T-helper 1 cell treated with Interleukin-12 subunit alpha and Interleukin-12 subunit beta and Interleukin-4 antibody, amounts not matched to agents 30 μg/mL and 1 μg/mL, for 36 hours (primary cell): ENCODE results near the gene RIMBP2.

ENCODE experiments used
- H3K27ac Mint-ChIP-seq: one replicate; pipeline ENCODE4 v1.8.0; 2021; ENCODE audit warnings: mild to moderate bottlenecking, mixed read lengths
- H3K27me3 Mint-ChIP-seq: one replicate; pipeline ENCODE4 v1.8.0; 2021; ENCODE audit warnings: low read depth, mixed read lengths
- H3K36me3 Mint-ChIP-seq: one replicate; pipeline ENCODE4 v1.8.0; 2021; ENCODE audit warnings: low read depth, mixed read lengths
- H3K4me1 Mint-ChIP-seq: one replicate; pipeline ENCODE4 v1.8.0; 2021; ENCODE audit warnings: low read depth, mixed read lengths
- H3K4me3 Mint-ChIP-seq: one replicate; pipeline ENCODE4 v1.8.0; 2021; ENCODE audit warnings: mild to moderate bottlenecking, moderate library complexity, mixed read lengths
- H3K9me3 Mint-ChIP-seq: one replicate; pipeline ENCODE4 v1.8.0; 2021; ENCODE audit warnings: mixed read lengths

RIMBP2 gene

GRCh38 chr12:130449291-130449690, 266.8 kb downstream of the RIMBP2 start:
- Mint-ChIP-seq H3K9me3 (no peaks in the 10 kb centered on the region), H3K36me3 (no peaks in the 10 kb centered on the region), H3K27me3 (no peaks in the 10 kb centered on the region), H3K4me3 (no peak overlapping the region), H3K27ac (no peak overlapping the region), H3K4me1 (no peaks in the 10 kb centered on the region)

DNA sequence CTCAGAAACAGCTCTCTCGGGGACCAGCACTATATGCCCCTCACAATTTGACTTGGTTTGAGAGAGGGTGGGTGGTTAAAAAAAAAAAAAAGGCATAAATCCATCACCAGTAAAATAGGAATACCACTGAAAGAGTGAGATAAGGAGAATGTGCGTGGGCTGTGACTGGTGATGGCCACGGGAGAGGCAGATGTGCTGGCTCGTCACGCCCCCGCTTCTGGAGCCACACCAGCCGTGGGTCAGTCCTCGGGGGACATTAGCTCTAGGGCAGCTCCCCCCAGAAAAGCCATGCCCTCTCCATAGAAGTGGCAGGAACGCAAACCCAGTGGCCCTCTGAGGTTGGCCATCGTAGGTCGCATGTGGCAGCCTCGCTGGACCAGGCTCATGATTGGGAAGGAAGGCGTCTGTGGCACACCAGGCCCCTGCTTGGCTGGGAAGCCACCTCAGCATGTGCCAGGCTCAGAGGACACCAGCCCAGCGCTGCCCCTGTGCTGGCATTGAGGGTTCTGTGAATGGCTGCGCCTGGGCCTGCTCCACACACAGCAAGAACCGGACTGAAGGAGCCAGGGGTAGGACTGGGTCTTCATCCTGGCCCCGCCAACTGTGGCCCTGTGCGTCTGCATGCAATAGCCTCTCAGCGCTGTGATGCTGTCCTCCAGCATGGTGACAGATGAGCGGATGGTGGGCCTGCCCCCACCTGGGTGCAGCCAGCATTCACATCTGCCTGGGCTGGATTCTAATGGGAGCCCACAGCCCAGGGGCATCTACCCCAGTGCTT, 267.9 kb downstream of the RIMBP2 start:
- H3K9me3 Mint-ChIP-seq = no peaks in the 10 kb centered on the region
- H3K36me3 Mint-ChIP-seq = no peaks in the 10 kb centered on the region
- no peaks in the 10 kb centered on the region for H3K4me1 Mint-ChIP-seq
- H3K4me3 Mint-ChIP-seq = no peak overlapping the region
- H3K27me3 Mint-ChIP-seq = no peaks in the 10 kb centered on the region
- no peak overlapping the region for H3K27ac Mint-ChIP-seq

- no peak overlapping the region for H3K4me3 Mint-ChIP-seq
- H3K27ac Mint-ChIP-seq = no peak overlapping the region
- no peaks in the 10 kb centered on the region for H3K9me3 Mint-ChIP-seq
- H3K4me1 Mint-ChIP-seq = no peaks in the 10 kb centered on the region
- H3K36me3 Mint-ChIP-seq = no peaks in the 10 kb centered on the region
- no peaks in the 10 kb centered on the region for H3K27me3 Mint-ChIP-seq
These were observed 268.5 kb downstream of the RIMBP2 start for GRCh38 chr12:130447655-130447965.

DNA sequence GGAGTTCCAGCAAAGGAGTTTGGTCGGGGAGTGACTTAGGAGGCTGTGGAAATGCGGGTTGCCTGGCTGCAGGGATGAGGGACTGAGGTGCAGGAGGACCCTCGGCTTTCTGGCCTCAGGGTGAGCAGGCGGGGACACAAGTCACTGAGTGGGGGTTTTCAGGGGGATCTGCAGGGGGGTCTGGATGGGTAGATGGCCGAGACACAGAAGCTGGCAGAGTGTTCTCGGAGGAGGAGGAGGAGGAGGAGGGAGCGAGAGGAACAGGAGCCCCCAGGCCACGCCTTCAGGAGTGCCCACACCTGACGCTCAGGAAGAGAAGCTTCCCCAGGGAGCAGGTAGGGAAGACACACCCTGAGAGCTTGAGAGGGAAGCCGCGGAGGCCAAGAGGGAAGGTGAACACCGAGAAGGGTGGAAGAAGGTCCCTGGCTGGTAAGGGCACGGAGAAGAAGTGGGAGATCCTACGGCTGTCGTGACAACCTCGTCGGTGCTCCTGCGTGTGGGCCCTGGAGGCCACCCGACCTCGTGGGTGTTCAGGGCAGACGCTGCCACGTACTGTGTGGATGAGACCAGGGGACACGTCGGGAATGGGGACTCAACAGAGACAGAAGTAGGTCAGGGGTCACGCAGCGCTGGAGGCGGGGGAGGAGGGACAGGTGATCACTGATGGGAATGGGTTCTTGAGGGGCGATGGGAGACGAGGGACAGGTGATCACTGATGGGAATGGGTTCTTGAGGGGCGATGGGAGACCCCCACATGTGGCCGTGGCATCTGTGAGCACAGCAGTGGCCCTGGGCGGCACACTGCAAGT, 269.0 kb downstream of the RIMBP2 start:
- no peaks in the 10 kb centered on the region for H3K27me3 Mint-ChIP-seq
- H3K36me3 Mint-ChIP-seq = no peaks in the 10 kb centered on the region
- H3K9me3 Mint-ChIP-seq = no peaks in the 10 kb centered on the region
- H3K27ac Mint-ChIP-seq = no peak overlapping the region
- H3K4me1 Mint-ChIP-seq = no peaks in the 10 kb centered on the region
- no peak overlapping the region for H3K4me3 Mint-ChIP-seq

- no peak overlapping the region for H3K27ac Mint-ChIP-seq
- no peaks in the 10 kb centered on the region for H3K27me3 Mint-ChIP-seq
- no peak overlapping the region for H3K4me3 Mint-ChIP-seq
- no peaks in the 10 kb centered on the region for H3K36me3 Mint-ChIP-seq
- no peaks in the 10 kb centered on the region for H3K4me1 Mint-ChIP-seq
- peaks cover 3% of the 10 kb centered on the region for H3K9me3 Mint-ChIP-seq
These were observed 271.1 kb downstream of the RIMBP2 start for GRCh38 chr12:130444986-130445385.

DNA sequence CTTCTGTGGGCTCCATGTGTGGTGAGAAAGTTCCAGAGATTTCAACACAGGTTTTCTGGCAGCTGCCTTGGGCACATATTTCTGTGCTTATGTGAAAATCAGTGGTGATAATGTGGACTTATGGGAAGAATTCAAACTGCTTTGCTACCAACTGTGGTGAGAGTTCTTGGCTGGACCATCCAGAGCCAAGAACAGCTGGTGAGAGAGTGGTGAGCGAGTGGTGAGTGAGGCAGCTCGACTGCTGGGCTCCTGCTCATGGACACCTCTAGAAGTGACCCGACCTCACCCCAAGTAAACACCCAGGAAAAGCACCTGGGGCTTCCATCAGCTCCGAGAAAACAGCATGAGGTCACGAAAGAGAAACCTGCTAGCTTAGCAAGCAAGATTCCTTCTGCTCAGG, 272.0 kb downstream of the RIMBP2 start:
- Mint-ChIP-seq H3K27me3 (no peaks in the 10 kb centered on the region), H3K4me1 (no peaks in the 10 kb centered on the region), H3K9me3 (peaks cover 5% of the 10 kb centered on the region), H3K4me3 (no peak overlapping the region), H3K27ac (no peak overlapping the region), H3K36me3 (peaks cover 1% of the 10 kb centered on the region)

DNA sequence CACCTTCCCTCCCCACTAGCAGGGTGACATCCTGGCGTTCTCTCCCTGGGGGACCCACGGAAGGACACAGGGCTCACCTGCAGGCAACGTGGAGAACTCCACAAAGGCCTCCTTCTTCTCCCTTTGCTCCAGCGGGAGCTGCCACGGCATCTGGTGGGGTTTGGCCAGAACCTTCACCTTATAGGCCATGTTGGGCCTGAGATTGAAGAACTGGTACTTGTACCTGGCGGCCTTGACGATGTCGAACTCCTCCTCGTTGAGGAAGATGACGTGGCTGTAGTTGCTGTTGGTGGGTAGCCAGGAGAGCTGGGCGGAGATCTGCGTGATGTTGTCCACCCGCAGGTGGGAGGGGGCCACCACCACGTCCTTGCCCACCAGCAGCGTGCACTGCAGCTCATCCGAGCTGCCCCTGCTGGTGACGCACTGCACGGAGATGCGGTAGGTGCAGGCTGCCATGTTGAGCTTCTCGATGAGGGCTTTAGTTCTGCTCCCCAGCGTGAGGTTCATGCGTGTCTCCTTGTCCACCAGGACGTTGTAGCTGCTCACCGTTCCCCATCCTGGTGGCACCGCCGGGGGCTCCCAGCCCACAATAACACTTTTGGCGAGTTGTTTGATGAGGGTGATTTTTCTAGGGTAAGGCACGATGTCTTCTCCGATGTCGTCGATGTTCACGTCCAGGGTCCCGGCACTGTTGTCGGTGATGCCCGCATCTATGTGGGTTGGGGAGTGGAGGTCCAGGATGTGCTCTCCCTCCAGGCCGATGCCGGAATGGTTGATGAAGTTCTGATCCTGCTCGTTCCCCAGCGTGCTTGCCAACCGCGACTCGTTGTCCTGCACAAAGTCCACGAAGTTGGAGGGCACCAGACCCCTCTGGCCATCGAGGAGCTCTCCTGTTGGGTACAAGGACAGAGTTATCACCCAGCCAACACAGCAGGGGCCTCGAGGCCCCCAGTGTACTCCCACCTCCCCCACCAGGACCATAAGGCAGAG, 274.0 kb downstream of the RIMBP2 start:
- H3K4me1 Mint-ChIP-seq = no peaks in the 10 kb centered on the region
- H3K9me3 Mint-ChIP-seq = peaks cover 8% of the 10 kb centered on the region
- no peak overlapping the region for H3K27ac Mint-ChIP-seq

GRCh38 chr12:130440411-130441080, 275.6 kb downstream of the RIMBP2 start:
- H3K36me3 Mint-ChIP-seq = peaks cover 1% of the 10 kb centered on the region
- H3K27ac Mint-ChIP-seq = no peak overlapping the region
- H3K9me3 Mint-ChIP-seq = peaks cover 8% of the 10 kb centered on the region
- no peak overlapping the region for H3K4me3 Mint-ChIP-seq
- no peaks in the 10 kb centered on the region for H3K4me1 Mint-ChIP-seq
- H3K27me3 Mint-ChIP-seq = no peaks in the 10 kb centered on the region

More for the DNA sequence above, 274.0 kb downstream of the RIMBP2 start:
- no peaks in the 10 kb centered on the region for H3K27me3 Mint-ChIP-seq
- peaks cover 1% of the 10 kb centered on the region for H3K36me3 Mint-ChIP-seq
- no peak overlapping the region for H3K4me3 Mint-ChIP-seq

GRCh38 chr12:130439250-130439649, 276.8 kb downstream of the RIMBP2 start:
- no peaks in the 10 kb centered on the region for H3K4me1 Mint-ChIP-seq
- H3K9me3 Mint-ChIP-seq = peaks cover 8% of the 10 kb centered on the region
- no peak overlapping the region for H3K4me3 Mint-ChIP-seq
- H3K27me3 Mint-ChIP-seq = no peaks in the 10 kb centered on the region
- H3K27ac Mint-ChIP-seq = no peak overlapping the region
- H3K36me3 Mint-ChIP-seq = peaks cover 1% of the 10 kb centered on the region

DNA sequence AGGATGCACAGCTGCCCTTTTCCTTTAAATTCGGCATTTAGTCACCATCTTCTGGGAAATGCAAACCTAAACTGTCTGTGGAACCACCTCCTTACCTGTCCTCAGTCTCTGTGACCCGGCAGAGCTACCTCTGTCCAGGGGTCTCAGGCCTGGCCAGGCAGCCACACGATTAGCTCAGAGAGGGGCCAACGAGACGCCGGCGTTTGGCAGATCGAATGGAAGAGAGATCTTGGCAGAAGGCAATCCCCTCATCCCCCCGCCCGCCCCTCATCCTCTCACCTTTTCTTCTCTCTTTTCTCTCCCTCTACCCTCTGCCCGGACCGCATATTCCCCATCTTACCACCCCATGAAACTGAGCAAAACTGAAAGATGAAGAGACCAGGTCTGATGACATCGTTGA, 277.4 kb downstream of the RIMBP2 start:
- Mint-ChIP-seq H3K27ac (no peak overlapping the region), H3K36me3 (peaks cover 1% of the 10 kb centered on the region), H3K4me3 (no peak overlapping the region), H3K27me3 (no peaks in the 10 kb centered on the region), H3K9me3 (peaks cover 8% of the 10 kb centered on the region), H3K4me1 (no peaks in the 10 kb centered on the region)

DNA sequence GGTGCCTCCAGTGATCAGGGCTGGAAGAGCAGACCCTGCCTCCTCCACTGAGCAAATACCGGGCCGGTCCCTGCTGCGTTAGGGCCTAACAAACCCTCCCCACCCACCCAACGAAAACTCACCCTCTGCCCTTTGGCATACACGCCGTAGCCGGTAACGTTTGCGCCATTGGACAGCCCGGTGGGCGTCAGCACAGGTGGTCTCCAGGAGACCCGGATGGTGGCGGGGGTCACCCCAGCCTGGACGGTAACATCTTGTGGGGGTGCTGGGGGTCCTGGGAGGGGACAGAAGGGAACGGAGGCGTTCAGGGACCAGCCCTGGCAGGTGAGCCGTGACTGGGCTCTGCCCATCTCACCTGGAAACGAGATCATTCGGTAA, 277.9 kb downstream of the RIMBP2 start:
- Mint-ChIP-seq H3K27ac (no peak overlapping the region), H3K4me3 (no peak overlapping the region), H3K27me3 (no peaks in the 10 kb centered on the region), H3K4me1 (no peaks in the 10 kb centered on the region), H3K9me3 (peaks cover 8% of the 10 kb centered on the region), H3K36me3 (peaks cover 1% of the 10 kb centered on the region)

GRCh38 chr12:130437555-130438242, 278.4 kb downstream of the RIMBP2 start:
- H3K27me3 Mint-ChIP-seq = no peaks in the 10 kb centered on the region
- no peak overlapping the region for H3K4me3 Mint-ChIP-seq
- no peaks in the 10 kb centered on the region for H3K4me1 Mint-ChIP-seq
- peaks cover 1% of the 10 kb centered on the region for H3K36me3 Mint-ChIP-seq
- H3K9me3 Mint-ChIP-seq = peaks cover 8% of the 10 kb centered on the region
- no peak overlapping the region for H3K27ac Mint-ChIP-seq

DNA sequence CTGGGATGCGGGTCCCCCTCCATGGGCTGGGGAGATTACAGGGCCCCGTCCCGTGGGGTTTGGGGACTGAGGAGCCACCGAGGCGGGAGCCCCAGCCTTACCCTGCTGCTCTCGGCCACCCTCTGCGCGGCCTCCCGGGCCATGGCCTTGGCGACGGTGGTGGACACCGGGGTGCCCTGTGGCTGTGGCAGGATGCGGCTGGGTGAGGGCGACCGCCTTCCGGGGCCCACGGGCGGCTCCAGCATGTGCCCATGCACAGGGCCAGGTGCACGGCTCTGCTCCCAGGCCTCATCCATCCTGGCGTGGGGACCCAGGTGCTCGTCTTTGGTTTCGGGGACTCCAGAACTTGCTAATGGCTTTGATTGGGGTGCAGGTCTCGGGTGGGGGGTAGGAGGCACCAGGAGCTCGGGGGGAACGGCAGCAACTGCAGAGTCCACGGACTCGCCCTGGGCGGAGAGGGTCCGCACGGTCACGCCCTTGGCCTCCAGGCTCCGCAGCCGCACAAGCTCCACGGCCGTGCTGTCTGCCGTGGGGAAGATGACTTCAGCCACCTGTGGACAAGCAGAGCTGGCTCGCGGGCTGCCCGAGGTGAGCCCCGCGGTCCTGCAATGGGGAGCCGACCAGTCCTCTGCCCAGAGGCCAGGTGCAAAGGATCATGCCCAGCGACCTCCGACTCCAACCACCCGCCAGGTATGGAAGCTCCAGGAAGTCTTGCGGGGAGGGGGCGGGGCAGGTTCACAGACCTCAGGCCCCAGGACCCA, 279.2 kb downstream of the RIMBP2 start:
- H3K27me3 Mint-ChIP-seq = no peaks in the 10 kb centered on the region

More for the DNA sequence above, 279.2 kb downstream of the RIMBP2 start:
- H3K36me3 Mint-ChIP-seq = peaks cover 1% of the 10 kb centered on the region
- H3K4me3 Mint-ChIP-seq = no peak overlapping the region
- no peak overlapping the region for H3K27ac Mint-ChIP-seq
- H3K4me1 Mint-ChIP-seq = no peaks in the 10 kb centered on the region
- H3K9me3 Mint-ChIP-seq = peaks cover 8% of the 10 kb centered on the region
